ENCODE results near the gene ANKDD1B. TPM values are rescaled to one million over a fixed set of nuclear protein-coding genes. Genes with fewer than 3 reads are reported as not detected.

ANKDD1B gene
- polyA plus RNA-seq, 1 of the 3 experiments (the other 2 are of a cell fraction): 0.12 TPM

DNA sequence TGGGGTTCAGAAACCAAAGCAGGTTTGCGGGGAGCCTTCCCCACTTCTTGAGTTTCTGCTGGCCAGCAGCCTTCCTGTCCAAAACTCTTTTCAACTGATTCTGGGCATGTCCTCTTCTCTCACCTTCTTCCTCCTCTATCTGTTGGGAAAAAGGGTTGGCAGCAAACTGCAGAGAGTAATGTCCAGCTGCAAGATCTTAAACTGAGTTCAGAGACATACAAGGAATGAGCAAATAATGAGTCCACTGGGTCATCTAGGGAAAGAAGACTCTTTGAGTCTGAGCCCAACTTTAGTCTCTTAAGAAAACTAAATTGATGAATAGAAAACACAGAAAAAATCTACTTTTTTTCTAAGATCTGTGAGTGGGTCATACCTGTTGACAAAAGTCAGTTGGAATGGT is 16.5 kb downstream of the ANKDD1B start:
- H4K20me1 ChIP-seq (ENCODE audit: insufficient read depth): no peaks in the 10 kb centered on the region
- H3K79me2 ChIP-seq (ENCODE audit: insufficient read depth): no peaks in the 10 kb centered on the region
- H3K9me3 ChIP-seq: no peaks in the 10 kb centered on the region
- no peak overlapping the region for H3K4me3 ChIP-seq (ENCODE audit: low read depth in 2 of 2, low read length in 1 of 2)
- no peaks in the 10 kb centered on the region for H3K27me3 ChIP-seq (ENCODE audit: insufficient read depth)
- no peak overlapping the region for H3K4me2 ChIP-seq
- POLR2A ChIA-PET: no interaction called here
- TF ChIP-seq TCF12 (IDR thresholded peaks at IDR 0.05) (no peak), CHD2 (IDR thresholded peaks at IDR 0.05; ENCODE audit: low read length, partially characterized antibody) (no peak), JUND (IDR thresholded peaks at IDR 0.05) (no peak), RFX5 (IDR thresholded peaks at IDR 0.05; ENCODE audit: low read length) (no peak), FOXM1 (IDR thresholded peaks at IDR 0.05; ENCODE audit: low read depth) (no peak), MEF2A (IDR thresholded peaks at IDR 0.05; ENCODE audit: borderline replicate concordance, low read depth) (no peak), GATA2 (CRISPR knock-in tag; IDR thresholded peaks at IDR 0.05) (no peak), TAF1 (IDR thresholded peaks at IDR 0.05; ENCODE audit: borderline replicate concordance, low read depth, low read length) (no peak), TEAD4 (IDR thresholded peaks at IDR 0.05; ENCODE audit: borderline replicate concordance, insufficient read depth) (no peak), FOSL2 (IDR thresholded peaks at IDR 0.05; ENCODE audit: borderline replicate concordance, low read depth) (no peak), EP300 (IDR thresholded peaks at IDR 0.05; ENCODE audit: borderline replicate concordance in 1 of 2, low read depth in 1 of 2, low read length in 1 of 2) (no peak), EZH2phosphoT487 (IDR thresholded peaks at IDR 0.05; ENCODE audit: borderline replicate concordance, low read depth) (no peak), ELF1 (IDR thresholded peaks at IDR 0.05) (no peak), YY1 (IDR thresholded peaks at IDR 0.05; ENCODE audit: low read depth) (no peak), FOXJ3 (CRISPR knock-in tag; IDR thresholded peaks at IDR 0.05) (no peak)
- TF ChIP-seq, protein P1, sequence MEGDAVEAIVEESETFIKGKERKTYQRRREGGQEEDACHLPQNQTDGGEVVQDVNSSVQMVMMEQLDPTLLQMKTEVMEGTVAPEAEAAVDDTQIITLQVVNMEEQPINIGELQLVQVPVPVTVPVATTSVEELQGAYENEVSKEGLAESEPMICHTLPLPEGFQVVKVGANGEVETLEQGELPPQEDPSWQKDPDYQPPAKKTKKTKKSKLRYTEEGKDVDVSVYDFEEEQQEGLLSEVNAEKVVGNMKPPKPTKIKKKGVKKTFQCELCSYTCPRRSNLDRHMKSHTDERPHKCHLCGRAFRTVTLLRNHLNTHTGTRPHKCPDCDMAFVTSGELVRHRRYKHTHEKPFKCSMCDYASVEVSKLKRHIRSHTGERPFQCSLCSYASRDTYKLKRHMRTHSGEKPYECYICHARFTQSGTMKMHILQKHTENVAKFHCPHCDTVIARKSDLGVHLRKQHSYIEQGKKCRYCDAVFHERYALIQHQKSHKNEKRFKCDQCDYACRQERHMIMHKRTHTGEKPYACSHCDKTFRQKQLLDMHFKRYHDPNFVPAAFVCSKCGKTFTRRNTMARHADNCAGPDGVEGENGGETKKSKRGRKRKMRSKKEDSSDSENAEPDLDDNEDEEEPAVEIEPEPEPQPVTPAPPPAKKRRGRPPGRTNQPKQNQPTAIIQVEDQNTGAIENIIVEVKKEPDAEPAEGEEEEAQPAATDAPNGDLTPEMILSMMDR (IDR thresholded peaks at IDR 0.05): no peak
- TF ChIP-seq, protein P2, sequence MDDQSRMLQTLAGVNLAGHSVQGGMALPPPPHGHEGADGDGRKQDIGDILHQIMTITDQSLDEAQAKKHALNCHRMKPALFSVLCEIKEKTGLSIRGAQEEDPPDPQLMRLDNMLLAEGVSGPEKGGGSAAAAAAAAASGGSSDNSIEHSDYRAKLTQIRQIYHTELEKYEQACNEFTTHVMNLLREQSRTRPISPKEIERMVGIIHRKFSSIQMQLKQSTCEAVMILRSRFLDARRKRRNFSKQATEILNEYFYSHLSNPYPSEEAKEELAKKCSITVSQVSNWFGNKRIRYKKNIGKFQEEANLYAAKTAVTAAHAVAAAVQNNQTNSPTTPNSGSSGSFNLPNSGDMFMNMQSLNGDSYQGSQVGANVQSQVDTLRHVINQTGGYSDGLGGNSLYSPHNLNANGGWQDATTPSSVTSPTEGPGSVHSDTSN (IDR thresholded peaks at IDR 0.05): no peak
- TF ChIP-seq, protein P3, sequence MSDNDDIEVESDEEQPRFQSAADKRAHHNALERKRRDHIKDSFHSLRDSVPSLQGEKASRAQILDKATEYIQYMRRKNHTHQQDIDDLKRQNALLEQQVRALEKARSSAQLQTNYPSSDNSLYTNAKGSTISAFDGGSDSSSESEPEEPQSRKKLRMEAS (IDR thresholded peaks at IDR 0.05; ENCODE audit: low read depth): no peak
- WGBS (ENCODE audit: low lambda C conversion rate): 100% methylated on average over 1 of the region's 1 CpG
- no peaks in the 10 kb centered on the region for H3K4me1 ChIP-seq (ENCODE audit: control insufficient read depth in 1 of 2, insufficient read depth in 2 of 2, low read depth in 1 of 2, low read length in 1 of 2)
- no peaks in the 10 kb centered on the region for H3K9me2 ChIP-seq
- no peaks in the 10 kb centered on the region for H3K36me3 ChIP-seq (replicated peaks in 1 of 2; ENCODE audit: control insufficient read depth in 1 of 2, insufficient read depth in 2 of 2, low read length in 1 of 2)
- no peak overlapping the region for H2AFZ ChIP-seq (ENCODE audit: low read depth)
- DNase-seq: no peak
- H3F3A ChIP-seq (replicated peaks; ENCODE audit: insufficient read depth): no peaks in the 10 kb centered on the region
- H3K27ac ChIP-seq (ENCODE audit: low read depth in 2 of 2, low read length in 1 of 2): no peak overlapping the region
- no peak overlapping the region for H3K9ac ChIP-seq
- CTCF ChIA-PET: interaction anchor here (0.9 kb wide), 1 partner anchor 12 kb away, joined by 4 read pairs; no protein-coding TSS in a partner anchor

Measured in SK-N-SH (cell line).